Fibroblast of lung (primary cell): ENCODE data around the gene OPTN. TPM values are rescaled to one million over a fixed set of nuclear protein-coding genes. Genes with fewer than 3 reads are reported as not detected.

Experiments
- DNase-seq, 2 donors: peaks; one replicate each; pipeline versions ENCODE4 v3.0.0 to v3.0.0-alpha.2; 2010; ENCODE audit warnings: low read depth in 2 of 2
- H2AFZ ChIP-seq: 2 replicates; pipeline ENCODE4 v1.5.1; 2012; ENCODE audit warnings: low read length, control low read depth, inconsistent platforms
- H3K27ac ChIP-seq: 2 replicates; pipeline ENCODE4 v1.5.1; 2011; ENCODE audit warnings: low read length, control low read depth; ENCODE audit not compliant: insufficient read depth
- H3K27me3 ChIP-seq: 2 replicates; pipeline ENCODE4 v1.5.1; 2011; ENCODE audit warnings: mild to moderate bottlenecking, low read length; ENCODE audit not compliant: control insufficient read depth, insufficient read depth
- H3K36me3 ChIP-seq: 2 replicates; pipeline ENCODE4 v1.5.1; 2011; ENCODE audit warnings: low read length; ENCODE audit not compliant: control insufficient read depth, insufficient read depth
- H3K4me1 ChIP-seq: 2 replicates; pipeline ENCODE4 v1.5.1; 2011; ENCODE audit warnings: low read length; ENCODE audit not compliant: control insufficient read depth, insufficient read depth; ENCODE audit errors: extremely low read depth
- H3K4me2 ChIP-seq: 2 replicates; pipeline ENCODE4 v1.5.1; 2011; ENCODE audit warnings: low read length, control low read depth; ENCODE audit not compliant: insufficient read depth; ENCODE audit errors: extremely low read depth
- H3K4me3 ChIP-seq, 4 experiments: fragments of 200-600 bp in 1 of 4; sonication (generic) in 1 of 4; replicated peaks in 1 of 4; 2 replicates each; pipeline ENCODE4 v1.5.1; 2011 to 2016; ENCODE audit warnings: low read length in 4 of 4, low read depth in 3 of 4, mild to moderate bottlenecking in 3 of 4, control low read depth in 2 of 4, inconsistent platforms in 1 of 4, mixed read lengths in 1 of 4; ENCODE audit not compliant: insufficient read depth in 1 of 4; ENCODE audit errors: control extremely low read depth in 1 of 4
- H3K79me2 ChIP-seq: 2 replicates; pipeline ENCODE4 v1.5.1; 2012; ENCODE audit warnings: mild to moderate bottlenecking, low read length, inconsistent platforms; ENCODE audit not compliant: control insufficient read depth, insufficient read depth
- H3K9ac ChIP-seq: 2 replicates; pipeline ENCODE4 v1.5.1; 2011; ENCODE audit warnings: mild to moderate bottlenecking, low read length, control low read depth; ENCODE audit not compliant: insufficient read depth
- H3K9me3 ChIP-seq: 2 replicates; pipeline ENCODE4 v1.5.1; 2012; ENCODE audit warnings: low read depth, low read length; ENCODE audit not compliant: control insufficient read depth, insufficient read depth
- H4K20me1 ChIP-seq: 2 replicates; pipeline ENCODE4 v1.5.1; 2011; ENCODE audit warnings: low read length; ENCODE audit not compliant: control insufficient read depth, insufficient read depth; ENCODE audit errors: extremely low read depth
- CTCF ChIP-seq, 2 donors: IDR thresholded peaks in 1 of 2; conservative IDR thresholded peaks in 1 of 2; 1 replicate in 1 of 2; 2 replicates in 1 of 2; pipeline ENCODE4 v1.5.1; 2011 to 2012; ENCODE audit warnings: low read length in 2 of 2, control low read depth in 1 of 2, inconsistent platforms in 1 of 2, low read depth in 1 of 2, mild to moderate bottlenecking in 1 of 2
- EZH2 ChIP-seq: IDR thresholded peaks from 2 replicates; pipeline ENCODE4 v1.5.1; 2012; ENCODE audit warnings: low read length, control low read depth, mild to moderate bottlenecking; ENCODE audit errors: missing control alignments
- polyA plus RNA-seq, 2 donors: library from polyadenylated mRNA; depleted of rRNA in 1 of 2; stranded (reverse) in 1 of 2; unstranded in 1 of 2; fragments of >200 nt; gene quantifications; 2 replicates each; pipeline ENCODE4 v1.2.1, GENCODE V29; 2011 to 2012; ENCODE audit warnings: missing spikeins in 1 of 2
- total RNA-seq: library from RNA; depleted of rRNA; stranded (reverse); fragments of >200 nt; gene quantifications from 2 replicates; pipeline ENCODE4 v1.2.1, GENCODE V29; 2014

Gene OPTN
- total and polyA plus RNA-seq, 2 donors (not counting 1 experiment from before 2014, with no cell fraction given), result 139 to 156 TPM

GRCh38 chr10:13173616-13174015, 73.7 kb downstream of the OPTN start:
- Histone ChIP-seq H3K9ac (no peak overlapping the region), H3K27ac (no peak overlapping the region), H3K4me1 (no peaks in the 10 kb centered on the region), H3K4me3 (no peak overlapping the region), H3K36me3 (peaks cover 2% of the 10 kb centered on the region), H4K20me1 (no peaks in the 10 kb centered on the region), H3K79me2 (no peaks in the 10 kb centered on the region), H3K27me3 (no peaks in the 10 kb centered on the region), H2AFZ (no peak overlapping the region), H3K9me3 (no peaks in the 10 kb centered on the region), H3K4me2 (no peak overlapping the region)
- DNase-seq, result no peak
- TF ChIP-seq EZH2, result no peak
- TF ChIP-seq CTCF (conservative IDR thresholded peaks at IDR 0.05 in 1 of 2, IDR thresholded peaks at IDR 0.05 in 1 of 2; ENCODE audit: low read depth in 1 of 2, low read length in 2 of 2), result no peak

GRCh38 chr10:13180788-13181187, 80.8 kb downstream of the OPTN start:
- H3K9me3 ChIP-seq, result no peaks in the 10 kb centered on the region

GRCh38 chr10:13182424-13182823, 82.5 kb downstream of the OPTN start:
- H2AFZ ChIP-seq, result no peak overlapping the region
- no peak overlapping the region for H3K4me2 ChIP-seq
- peaks cover 2% of the 10 kb centered on the region for H3K36me3 ChIP-seq
- no peak for DNase-seq
- H3K79me2 ChIP-seq, result no peaks in the 10 kb centered on the region
- H3K4me1 ChIP-seq, result no peaks in the 10 kb centered on the region
- TF ChIP-seq CTCF (conservative IDR thresholded peaks at IDR 0.05 in 1 of 2, IDR thresholded peaks at IDR 0.05 in 1 of 2; ENCODE audit: low read depth in 1 of 2, low read length in 2 of 2) (no peak), EZH2 (no peak)
- H3K9ac ChIP-seq, result no peak overlapping the region
- no peaks in the 10 kb centered on the region for H3K27me3 ChIP-seq
- H3K4me3 ChIP-seq, result no peak overlapping the region
- H4K20me1 ChIP-seq, result no peaks in the 10 kb centered on the region
- no peak overlapping the region for H3K27ac ChIP-seq
- H3K9me3 ChIP-seq, result no peaks in the 10 kb centered on the region

More at GRCh38 chr10:13180788-13181187, 80.8 kb downstream of the OPTN start:
- Histone ChIP-seq H3K27me3 (no peaks in the 10 kb centered on the region), H3K79me2 (no peaks in the 10 kb centered on the region), H4K20me1 (no peaks in the 10 kb centered on the region), H3K36me3 (no peaks in the 10 kb centered on the region), H2AFZ (no peak overlapping the region), H3K27ac (no peak overlapping the region), H3K4me2 (no peak overlapping the region), H3K9ac (no peak overlapping the region), H3K4me3 (no peak overlapping the region), H3K4me1 (no peaks in the 10 kb centered on the region)
- DNase-seq, result no peak
- no peak for TF ChIP-seq EZH2
- TF ChIP-seq CTCF (conservative IDR thresholded peaks at IDR 0.05 in 1 of 2, IDR thresholded peaks at IDR 0.05 in 1 of 2; ENCODE audit: low read depth in 1 of 2, low read length in 2 of 2), result no peak
